ENCODE data around the gene TTLL10.

TTLL10 gene

DNA sequence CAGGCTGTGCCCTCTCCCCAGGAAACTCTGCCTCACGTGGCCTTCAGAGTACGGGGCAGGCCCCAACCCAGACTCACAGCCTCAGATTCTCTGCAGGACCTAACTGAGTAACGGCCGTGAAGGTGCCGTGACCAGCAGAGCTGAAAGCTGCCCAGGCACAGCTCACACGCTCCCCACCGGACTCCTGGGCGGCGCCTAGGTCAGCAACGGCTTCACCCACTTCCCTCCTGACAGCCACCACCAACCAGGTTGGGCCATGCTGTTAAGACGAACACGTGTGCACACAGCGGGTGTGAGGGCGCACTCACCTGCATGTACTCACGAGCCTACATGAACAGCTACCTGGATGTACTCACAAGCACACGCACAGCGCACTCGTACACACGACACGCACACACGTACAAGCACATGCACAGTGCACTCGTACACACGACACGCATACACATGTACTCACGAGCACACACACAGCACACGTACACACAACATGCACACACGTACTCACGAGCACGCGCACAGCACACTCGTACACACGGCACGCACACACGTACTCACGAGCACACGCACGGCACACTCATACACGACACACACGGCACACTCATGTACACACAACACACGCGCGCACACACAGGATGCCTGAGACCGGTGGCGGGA lies 49.0 kb downstream of the TTLL10 start:
- DNase-seq (ENCODE audit: low spot score): no peak

DNA sequence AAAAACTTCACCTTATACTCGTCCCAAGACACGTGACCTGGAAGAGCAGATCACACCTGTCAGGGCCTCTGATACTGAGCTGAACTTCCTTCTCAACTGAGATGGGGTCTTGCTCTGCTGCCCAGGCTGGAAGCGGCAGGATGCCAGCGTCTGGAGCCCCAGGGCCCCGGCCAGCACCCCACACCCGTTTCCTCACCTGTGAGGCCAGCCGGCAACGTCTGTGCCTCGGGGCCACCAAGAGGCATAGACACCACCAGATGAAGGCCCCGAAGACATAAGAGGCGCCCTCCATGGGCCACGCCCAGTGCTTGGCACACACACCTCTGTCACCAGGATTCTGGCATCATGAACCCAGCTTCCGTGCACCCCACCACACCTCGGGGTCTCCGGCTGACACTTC lies 49.6 kb downstream of the TTLL10 start:
- DNase-seq (ENCODE audit: low spot score): no peak

DNA sequence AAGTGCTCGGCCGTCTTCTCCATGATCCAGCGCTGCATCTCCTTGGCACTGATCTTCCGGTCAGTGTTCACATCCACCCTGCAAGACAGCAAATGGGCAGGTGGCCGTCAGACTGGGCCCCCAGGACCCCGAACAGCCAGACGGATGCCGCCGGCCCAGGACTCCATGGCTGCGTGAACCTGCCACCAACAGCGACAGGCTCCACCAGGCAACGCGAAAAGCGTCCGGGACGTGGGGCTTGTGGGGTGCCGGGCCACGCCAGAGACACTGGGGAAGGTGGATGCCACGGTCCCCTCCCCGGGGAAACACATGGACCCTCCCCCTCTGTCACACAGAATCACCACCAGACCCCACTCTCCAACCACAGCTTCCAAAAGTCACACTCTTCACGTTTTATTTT lies 50.2 kb downstream of the TTLL10 start:
- no peak for DNase-seq (ENCODE audit: low spot score)

DNA sequence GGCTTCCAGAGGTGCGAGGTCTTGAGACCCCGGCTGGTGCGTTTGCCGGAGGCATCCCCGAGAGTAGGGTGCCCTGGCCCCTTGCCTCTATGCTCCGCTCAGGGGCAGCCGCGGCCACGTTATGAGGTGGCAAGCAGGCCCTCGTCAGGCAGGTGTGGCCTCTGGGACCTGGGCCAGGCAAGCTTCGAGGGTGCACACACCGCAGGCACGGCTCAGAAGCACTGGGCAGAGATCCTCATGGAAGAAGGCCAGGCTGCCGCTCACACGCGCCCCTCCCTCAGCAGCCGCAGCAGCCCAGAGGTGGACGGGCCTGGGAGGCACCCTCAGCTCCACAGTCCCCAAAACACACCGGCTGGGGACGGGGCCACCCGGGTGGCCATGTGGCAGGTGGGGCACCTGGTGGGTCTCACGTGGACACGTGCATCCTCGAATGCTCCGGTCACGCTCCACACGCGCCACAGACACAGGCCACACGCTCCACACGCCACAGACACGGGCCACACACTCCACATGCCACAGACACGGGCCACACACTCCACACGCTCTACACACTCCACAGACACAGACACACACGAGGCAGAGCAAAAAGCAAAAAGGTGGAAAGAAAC lies 51.7 kb downstream of the TTLL10 start:
- DNase-seq (ENCODE audit: low spot score): no peak

DNA sequence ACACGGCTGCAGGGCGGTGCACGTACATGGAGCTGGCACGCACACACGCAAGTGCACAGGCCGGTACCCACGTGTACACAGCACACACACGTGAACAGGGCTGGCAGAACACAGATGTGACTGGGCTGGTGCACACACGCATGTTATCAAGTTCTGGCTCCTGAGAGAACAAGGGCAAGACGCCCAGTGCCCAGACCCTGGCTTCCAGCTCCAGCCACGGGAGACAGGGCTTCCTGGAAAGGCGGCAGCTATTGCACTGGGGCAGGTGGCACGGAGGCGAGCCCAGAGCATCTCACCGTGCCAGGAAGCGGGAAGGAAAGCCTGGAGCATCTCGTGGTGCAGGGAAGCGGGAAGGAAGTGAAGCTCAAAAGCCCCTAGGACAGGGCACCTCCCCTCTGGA lies 52.2 kb downstream of the TTLL10 start:
- no peak for DNase-seq (ENCODE audit: low spot score)

DNA sequence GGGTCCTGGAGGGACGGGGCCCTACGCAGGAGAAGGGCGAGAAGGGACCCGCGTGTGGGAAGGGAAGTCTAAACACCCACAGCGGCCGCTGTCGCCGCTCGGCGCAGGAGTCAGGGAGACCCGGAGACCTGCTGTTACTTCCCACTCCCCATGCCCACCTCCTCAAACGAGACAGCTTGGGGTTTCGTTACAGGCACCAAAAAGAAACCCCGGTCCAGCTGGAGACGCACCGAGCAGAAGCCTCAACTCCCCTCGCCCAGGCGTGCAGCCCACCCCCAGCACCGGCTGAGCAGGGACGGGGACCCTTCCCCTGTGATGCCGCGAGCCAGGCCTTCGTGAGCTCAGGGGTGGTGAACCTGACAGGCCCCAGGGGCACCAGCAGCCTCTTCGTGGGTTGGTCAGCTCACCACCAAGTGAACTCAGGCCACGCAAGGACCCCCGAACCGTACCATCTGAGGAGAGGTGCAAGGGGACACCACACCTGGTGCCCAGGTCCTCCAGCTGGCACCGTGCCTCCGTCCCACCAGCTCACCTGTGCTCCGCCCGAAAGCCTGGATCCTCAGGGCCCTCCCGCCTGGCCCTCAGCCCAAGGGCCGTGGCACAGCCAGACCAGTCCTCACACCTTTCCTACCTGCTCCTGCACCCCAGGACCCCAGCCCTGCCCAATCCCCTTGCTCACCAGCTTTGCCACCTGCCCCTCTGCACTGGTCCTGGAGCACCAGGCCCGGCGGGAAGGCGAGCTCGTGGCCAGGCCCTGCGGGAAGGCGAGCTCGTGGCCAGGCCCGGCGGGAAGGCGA lies 53.1 kb downstream of the TTLL10 start:
- DNase-seq (ENCODE audit: low spot score): no peak

DNA sequence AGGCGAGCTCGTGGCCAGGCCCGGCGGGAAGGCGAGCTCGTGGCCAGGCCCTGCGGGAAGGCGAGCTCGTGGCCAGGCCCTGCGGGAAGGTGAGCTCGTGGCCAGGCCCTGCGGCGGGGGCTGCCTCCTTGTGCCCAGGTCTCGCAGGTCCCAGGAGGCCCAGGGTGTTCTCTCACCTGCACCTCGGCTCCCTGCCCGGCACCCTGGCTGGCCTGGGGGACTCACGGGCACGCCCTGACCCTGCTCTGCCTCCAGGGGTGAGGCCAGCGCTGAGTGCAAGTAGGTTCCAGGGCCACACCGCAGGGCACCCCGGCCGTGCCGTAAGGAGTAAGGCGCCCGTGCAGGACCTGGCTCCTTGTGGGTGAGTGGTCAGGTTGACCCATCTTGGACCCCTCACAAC lies 53.7 kb downstream of the TTLL10 start:
- DNase-seq (ENCODE audit: low spot score): no peak

DNA sequence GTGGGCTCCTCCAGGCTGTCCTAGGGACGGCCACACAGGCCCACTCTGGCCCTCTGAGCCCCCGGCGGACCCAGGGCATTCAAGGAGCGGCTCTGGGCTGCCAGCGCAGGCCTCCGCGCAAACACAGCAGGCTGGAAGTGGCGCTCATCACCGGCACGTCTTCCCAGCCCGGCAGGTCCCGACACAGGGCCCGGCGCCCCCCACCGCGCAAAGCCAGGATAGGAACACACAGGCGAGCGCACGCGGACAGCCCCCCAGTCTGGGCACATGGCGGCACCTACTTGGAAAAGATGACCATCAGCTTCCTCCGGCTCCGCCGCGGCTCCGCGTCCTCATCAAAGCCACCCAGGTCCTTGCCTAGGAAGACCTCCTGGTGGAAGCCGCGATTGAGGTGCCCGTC lies 54.5 kb downstream of the TTLL10 start:
- no peak for DNase-seq (ENCODE audit: low spot score)

DNA sequence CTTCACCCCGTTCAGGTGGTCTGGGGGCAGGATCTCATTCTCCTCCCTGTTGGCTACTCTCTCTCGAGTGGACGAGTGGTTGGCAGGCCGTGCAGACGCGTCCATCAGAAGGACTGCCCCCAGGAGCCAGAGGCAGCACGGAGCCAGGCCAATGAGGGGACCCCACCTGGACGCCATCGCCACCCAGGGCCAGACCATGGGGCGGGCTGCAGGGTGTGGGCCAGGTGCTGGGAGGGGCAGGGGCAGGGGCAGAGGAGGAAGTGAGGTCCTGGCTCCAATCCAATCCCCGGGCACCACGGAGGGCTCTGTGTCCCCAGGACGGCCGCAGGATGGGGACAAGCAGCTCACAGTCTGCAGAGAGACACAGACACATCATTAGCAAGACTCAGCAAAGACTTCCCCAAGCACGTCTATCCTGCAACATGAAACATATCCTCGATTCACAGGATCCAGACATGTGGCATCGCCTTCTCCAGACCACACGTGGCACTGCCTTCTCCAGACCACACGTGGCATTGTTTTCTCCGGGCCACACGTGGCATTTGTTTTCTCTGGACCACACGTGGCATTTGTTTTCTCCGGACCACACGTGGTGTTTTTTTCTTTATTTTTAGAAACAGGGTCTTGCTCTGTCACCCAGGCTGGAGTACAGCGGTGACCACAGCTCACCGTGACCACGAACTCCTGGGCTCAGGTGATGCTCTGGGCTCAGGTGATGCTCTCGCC lies 55.1 kb downstream of the TTLL10 start:
- DNase-seq (ENCODE audit: low spot score): no peak

DNA sequence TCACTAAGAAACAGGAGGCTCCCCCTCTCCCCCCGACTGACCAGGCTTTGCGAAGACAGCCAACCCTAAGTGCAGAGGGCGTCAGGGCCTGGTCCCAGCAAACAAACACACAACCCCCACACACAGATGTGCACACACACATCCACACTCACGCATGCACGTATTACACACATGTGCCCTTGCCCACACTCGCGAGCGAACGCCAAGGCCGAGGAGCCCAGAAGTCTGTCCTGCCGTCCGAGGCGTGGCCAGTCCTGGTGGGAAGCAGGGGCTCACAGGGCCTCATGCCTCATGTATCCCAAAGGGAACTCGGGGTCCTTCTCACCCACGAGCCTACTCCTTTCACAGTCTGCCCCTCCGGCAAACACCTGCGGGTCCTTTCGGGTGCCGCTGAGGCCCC lies 56.1 kb downstream of the TTLL10 start:
- no peak for DNase-seq (ENCODE audit: low spot score)

DNA sequence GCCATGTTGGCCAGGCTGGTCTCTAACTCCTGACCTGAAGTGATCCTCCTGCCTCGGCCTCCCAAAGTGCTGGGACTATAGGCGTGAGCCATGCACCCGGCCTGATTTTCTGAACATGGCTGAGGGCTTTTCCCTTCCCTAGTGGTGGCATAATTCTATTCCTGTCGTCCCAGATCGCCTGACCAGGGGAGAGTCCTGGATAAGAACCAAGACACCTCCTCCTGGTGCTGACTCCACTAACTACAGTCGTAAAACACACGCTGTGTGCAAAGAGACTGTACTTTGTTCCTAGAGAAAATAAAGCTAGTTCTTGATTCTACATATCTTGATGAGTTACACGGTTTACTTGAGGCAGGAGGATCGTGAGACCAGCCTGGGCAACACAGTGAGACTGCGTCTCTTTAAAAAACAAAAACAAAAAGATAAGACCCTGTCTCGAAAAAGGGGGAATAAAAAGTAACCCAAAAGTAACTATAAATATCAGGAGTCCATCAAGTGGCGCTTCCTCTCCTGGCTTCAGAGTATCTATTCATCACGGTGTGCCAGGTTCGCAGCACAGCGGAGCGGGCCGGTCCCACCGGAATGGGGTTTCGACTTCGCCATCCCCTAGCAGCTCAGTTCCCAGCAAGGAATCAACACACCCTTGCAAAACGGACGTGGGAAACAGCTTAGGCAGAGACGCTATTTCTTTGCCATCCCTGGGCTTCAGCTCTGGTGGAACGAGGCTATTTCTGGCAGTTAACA lies 57.1 kb downstream of the TTLL10 start:
- DNase-seq (ENCODE audit: low spot score): peak; percentile 94

DNA sequence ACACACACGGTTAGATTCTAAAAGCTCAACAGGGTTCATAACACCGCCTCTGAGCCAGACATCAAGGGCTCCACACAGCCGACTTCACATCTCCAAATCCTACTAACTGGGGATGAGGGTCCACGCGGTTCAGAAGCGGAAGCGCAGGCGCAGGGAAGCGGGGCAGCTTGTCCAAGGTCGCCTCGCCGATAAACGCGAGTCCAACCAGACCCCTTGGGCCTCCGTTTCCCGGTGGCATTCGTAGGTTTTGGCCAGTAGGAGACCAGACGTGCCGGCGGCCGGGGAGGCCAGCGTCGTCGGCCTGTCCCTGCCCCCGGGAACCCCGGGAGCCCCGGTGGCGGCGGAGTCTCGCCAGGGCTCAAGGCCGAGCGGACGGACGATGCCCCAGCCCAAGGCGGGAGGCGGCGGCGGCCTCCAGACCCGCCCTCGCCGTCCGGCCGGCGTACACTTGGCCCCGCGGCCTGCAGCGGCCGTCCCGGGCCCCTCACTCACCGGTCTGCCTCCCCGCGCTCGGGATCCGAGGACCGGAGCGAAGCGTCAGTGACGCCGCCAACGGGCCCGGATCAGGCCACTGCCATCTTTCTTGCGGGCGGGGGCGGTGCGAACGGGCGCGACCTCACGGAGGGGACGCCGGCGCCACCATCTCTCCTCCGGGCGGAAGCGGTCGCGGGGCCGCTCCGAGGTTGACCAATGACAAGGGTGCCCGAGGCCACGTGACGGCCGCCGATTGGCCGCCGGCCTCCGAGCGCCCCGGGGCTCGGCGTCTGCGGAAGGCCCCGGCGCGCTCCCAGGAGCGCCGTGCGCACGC lies 57.9 kb downstream of the TTLL10 start, which contains the start of gene SDF4:
TSS of gene SDF4 (minus strand) at position 602 of the 808 bp plus-strand sequence. CDS start 3,229 bp downstream, outside the sequence.
- DNase-seq (ENCODE audit: low spot score): peak; percentile 100

DNA sequence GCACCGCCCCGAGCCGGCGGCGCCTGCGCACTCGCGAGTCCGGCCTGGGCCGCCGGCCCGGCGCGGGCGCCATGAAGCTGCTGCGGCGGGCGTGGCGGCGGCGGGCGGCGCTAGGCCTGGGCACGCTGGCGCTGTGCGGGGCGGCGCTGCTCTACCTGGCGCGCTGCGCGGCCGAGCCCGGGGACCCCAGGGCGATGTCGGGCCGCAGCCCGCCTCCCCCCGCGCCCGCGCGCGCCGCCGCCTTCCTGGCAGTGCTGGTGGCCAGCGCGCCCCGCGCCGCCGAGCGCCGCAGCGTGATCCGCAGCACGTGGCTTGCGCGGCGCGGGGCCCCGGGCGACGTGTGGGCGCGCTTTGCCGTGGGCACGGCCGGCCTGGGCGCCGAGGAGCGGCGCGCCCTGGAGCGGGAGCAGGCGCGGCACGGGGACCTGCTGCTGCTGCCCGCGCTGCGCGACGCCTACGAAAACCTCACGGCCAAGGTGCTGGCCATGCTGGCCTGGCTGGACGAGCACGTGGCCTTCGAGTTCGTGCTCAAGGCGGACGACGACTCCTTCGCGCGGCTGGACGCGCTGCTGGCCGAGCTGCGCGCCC lies 58.6 kb downstream of the TTLL10 start, which contains the start of gene B3GALT6:
TSS of gene B3GALT6 (plus strand) at position 30 of the 588 bp plus-strand sequence. CDS start at position 72, 42 bp downstream.
- no peak for DNase-seq (ENCODE audit: low spot score)

DNA sequence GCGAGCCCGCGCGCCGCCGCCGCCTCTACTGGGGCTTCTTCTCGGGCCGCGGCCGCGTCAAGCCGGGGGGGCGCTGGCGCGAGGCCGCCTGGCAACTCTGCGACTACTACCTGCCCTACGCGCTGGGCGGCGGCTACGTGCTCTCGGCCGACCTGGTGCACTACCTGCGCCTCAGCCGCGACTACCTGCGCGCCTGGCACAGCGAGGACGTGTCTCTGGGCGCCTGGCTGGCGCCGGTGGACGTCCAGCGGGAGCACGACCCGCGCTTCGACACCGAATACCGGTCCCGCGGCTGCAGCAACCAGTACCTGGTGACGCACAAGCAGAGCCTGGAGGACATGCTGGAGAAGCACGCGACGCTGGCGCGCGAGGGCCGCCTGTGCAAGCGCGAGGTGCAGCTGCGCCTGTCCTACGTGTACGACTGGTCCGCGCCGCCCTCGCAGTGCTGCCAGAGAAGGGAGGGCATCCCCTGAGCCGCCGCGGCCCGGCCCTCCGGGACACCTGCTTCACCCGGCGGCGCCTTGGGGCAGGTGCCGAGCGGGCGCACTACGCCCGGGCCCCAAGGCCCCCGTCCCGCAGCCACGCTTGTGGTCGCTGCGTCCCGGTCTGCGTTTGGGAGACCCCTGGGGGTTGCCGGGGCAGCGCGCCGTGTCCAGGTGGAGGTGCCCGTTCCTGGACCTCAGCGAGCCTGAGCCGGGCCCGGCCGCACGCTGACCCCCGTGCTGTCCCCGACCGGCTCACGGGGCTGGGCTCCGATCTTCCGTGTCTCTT lies 59.3 kb downstream of the TTLL10 start:
- DNase-seq (ENCODE audit: low spot score): no peak

DNA sequence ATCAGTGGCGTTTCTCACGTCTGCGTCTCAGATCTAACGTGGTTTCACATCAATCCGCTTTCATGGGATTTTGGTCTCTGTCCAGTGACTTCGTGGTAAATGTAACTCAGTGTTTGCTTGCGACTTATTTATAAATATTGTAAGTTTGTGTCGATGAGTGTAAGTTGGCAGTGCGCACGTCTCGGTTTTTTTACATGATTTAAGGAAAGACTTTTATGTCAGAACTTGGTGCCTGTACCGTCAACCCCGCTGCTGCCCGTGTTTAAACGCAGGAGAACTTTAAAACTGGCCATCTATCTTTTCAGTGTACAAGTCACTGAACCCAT lies 59.9 kb downstream of the TTLL10 start:
- no peak for DNase-seq (ENCODE audit: low spot score)

DNA sequence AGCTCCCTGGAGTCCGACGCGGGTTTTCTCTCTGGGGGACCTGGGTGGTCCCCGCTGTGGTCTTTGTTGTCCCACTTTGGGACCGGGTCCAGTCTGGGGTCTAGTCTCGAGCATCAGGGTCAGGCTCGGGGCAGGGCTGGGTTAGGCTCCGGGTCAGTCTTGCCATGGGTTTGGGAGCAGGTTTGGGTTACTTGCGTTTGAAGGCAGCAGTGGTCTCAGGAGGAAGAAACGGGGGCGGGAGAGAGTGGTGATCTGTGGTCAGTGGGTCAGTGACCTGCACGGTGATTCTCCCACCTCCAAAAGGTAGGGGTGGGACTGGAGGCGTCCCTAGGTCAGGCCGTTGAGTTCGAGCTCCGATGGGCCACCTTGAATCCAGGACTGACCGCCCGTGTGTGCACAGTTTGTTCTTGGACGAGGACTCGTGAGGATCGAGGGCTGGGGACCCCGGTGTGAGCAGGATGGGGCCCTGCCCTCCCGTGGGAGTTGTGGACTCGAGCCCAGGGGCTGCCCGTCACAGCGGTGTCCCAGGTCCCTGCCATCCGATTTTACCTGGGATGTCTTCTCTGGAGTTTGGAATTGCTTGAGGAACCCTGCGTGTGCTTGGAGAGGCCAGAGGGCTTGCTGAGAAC lies 60.6 kb downstream of the TTLL10 start:
- DNase-seq (ENCODE audit: low spot score): no peak

DNA sequence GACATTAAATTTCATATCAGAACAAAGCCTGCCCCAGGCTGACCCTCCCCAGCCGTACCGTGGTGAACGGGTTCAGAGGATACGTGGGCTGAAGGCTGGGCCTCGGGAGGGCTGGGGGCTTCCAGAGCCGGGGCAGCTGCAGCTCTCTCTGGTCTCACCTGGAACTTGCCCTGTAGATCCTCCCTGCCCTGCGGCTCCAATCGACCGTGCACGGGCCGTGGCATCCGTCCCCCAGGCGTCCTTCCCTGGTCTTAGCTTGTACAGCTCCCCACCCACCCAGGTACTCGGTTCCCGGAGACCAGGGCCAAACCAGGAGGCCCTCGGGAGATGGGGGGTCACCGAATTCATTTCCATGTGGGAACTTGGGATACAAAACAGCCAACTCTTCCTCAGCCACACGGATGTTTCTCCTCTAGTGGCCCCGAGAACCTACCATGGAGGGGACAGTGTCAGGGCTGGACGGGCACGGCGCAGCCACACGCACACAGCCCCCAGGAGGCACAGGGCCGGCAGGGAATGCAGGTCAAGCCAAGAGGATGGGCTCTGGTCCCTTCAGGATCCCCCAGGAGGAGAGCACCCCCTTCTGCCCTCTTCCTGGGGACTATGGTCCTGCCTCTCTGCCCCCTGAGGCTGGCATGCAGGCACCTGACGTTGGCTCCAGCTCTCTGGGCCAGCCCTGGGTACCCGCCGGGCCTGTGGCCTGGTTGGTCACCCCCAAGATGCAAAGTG lies 61.5 kb downstream of the TTLL10 start:
- DNase-seq (ENCODE audit: low spot score): no peak

DNA sequence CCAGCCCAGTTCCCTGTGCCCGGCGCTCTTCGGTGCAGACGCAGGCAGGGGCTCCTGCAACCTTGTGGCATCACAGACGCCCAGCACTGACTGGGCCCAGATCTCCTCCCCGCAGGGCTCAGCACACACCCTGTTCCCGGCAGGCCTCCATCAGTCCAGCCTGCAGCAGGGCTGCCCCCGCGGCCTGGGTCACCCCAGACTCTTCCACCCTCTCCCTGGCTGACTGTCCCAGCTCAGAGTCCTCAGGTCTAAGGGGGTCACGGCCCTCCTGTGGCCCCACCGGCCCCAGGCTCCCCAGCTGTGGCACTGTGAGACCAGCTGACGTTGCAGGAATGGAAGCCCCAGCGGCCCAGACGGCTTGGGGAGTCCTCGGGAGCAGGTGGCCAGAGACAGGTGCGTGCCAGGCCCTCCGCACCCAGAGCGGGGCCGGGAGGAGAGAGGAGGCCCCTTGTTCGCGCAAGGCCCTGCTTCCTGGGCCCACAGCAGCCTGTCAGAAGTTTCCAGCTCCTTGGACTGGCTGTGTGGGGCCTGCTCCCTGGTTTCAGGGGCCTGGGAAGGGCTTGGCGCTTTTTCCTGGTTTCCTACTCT lies 62.6 kb downstream of the TTLL10 start:
- no peak for DNase-seq (ENCODE audit: low spot score)

All from hepatic stellate cell (primary cell).